A549 treated with ZK216348 at 1 μM for 4 hours (cell line): Measurements from ENCODE around the gene CYTH4. TPM values are rescaled to one million over a fixed set of nuclear protein-coding genes. Genes with fewer than 3 reads are reported as not detected.

Experiments used
- total RNA-seq: library from RNA; stranded (reverse); fragments of 200-300 nt; extraction: Qiagen RNA extraction; gene quantifications from 5 replicates; pipeline ENCODE4 v1.2.3, GENCODE V29; 2022; ENCODE audit warnings: low read depth

The CYTH4 gene, protein sequence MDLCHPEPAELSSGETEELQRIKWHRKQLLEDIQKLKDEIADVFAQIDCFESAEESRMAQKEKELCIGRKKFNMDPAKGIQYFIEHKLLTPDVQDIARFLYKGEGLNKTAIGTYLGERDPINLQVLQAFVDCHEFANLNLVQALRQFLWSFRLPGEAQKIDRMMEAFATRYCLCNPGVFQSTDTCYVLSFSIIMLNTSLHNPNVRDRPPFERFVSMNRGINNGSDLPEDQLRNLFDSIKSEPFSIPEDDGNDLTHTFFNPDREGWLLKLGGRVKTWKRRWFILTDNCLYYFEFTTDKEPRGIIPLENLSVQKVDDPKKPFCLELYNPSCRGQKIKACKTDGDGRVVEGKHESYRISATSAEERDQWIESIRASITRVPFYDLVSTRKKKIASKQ
- total RNA-seq: 0.34 to 2.1 TPM (median 0.76 TPM) in 5 replicates

DNA sequence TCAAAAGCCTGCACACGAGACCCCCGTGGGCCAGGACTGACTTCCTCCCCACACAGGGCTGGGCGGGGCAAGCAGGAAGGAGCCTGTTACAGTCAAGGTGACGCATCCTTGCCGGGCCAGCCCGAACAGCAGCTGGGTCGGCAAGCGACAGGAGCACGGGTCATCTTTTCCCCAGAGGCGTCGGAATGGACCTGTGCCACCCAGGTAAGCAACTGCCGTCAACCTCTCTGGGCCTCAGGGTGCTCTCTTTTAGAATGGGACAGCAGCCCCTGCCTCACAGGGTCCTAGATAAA, at the start of gene CYTH4:
Gene CYTH4, plus strand, starts transcription at position 124 of the 293 bp plus-strand sequence. Its CDS starts 62 bp downstream, at position 186.

DNA sequence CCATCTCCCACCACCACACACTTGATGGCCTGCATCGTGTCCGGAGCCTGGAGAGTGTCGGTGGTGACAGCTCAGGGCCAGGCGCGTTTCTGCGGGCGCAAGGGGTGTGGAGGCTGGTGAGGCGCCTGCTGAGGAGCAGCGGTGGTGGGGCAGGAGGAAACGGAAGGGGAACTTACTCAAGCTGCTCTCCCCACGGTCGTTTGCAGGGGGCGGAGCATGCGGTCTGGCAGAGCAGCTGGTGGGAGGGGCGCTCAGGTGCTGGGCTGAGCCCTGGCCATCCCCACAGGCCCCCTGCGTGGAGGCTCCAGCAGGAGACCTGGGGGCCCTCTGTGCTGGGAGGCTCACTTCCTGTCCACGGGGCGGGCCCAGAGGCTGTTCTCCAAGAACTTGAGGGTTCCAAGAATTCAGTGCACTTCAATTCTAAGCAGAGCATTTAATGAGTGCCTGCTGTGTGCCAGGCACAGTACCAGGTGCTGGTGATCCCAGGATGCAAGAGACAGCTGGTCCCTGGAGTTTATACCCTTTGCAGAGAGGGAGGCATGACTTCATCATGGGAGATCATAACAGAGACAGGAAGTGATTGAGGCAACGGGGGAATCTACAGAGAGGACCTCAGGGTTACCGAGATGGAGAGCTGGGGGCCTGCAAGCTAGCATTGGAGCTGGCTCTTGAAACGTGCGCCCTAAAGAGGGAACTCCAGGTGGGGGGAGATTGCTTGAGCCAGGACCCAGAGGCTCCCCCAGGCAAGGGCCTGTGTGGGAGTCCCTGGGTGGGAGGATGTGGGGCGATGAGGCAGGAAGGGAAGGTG, 38.0 kb upstream of the CYTH4 start, which contains the start of gene RAC2:
Gene RAC2, minus strand, starts transcription at position 156 of the 808 bp plus-strand sequence. Its CDS starts 121 bp downstream, at position 35.

Other genes starting within 250 kb of the CYTH4 start
- gene KCTD17, start 230.8 kb upstream of the CYTH4 start, total RNA-seq: 13.3 to 29.1 TPM (median 26.7 TPM) in 5 replicates
- gene TMPRSS6, start 172.8 kb upstream of the CYTH4 start, total RNA-seq: not detected in 5 replicates
- 0.11 to 0.25 TPM (median 0.14 TPM) in 5 replicates for gene IL2RB, start 132.6 kb upstream of the CYTH4 start, total RNA-seq
- gene C1QTNF6, start 94.3 kb upstream of the CYTH4 start, total RNA-seq: 6.8 to 14.8 TPM (median 12.6 TPM) in 5 replicates
- not detected in 5 replicates for gene SSTR3, start 70.0 kb upstream of the CYTH4 start, total RNA-seq
- gene RAC2, start 38.2 kb upstream of the CYTH4 start, total RNA-seq: 0.19 to 0.22 TPM in 2 of 5 replicates, not detected in the others
- gene ELFN2, start 145.0 kb downstream of the CYTH4 start, total RNA-seq: 3.5 to 9.6 TPM (median 8.7 TPM) in 5 replicates
- 0.94 to 3.3 TPM (median 2.2 TPM) in 5 replicates for gene MFNG, start 203.9 kb downstream of the CYTH4 start, total RNA-seq
- gene CARD10, start 236.9 kb downstream of the CYTH4 start, total RNA-seq: 16.7 to 37.0 TPM (median 34.2 TPM) in 5 replicates